ENCODE results near the gene BCL6B.

BCL6B gene

GRCh38 chr17:6994118-6994598, 28.7 kb upstream of the BCL6B start:
- Histone ChIP-seq H3K27me3 (ENCODE audit: insufficient read depth, low read depth, severe bottlenecking) (no peaks in the 10 kb centered on the region), H3K9me3 (ENCODE audit: severe bottlenecking) (no peaks in the 10 kb centered on the region), H3K4me3 (ENCODE audit: low read depth, low read length) (no peak overlapping the region), H3K36me3 (peaks cover under 1% of the 10 kb centered on the region; the same call in 1 of the 2 replicates), H3K27ac (no peak overlapping the region)
- TF ChIP-seq CTCF (IDR thresholded peaks at IDR 0.05; ENCODE audit: low read depth, low read length) = no peak
- no peak for DNase-seq

- H3K9me3 ChIP-seq (ENCODE audit: severe bottlenecking) = no peaks in the 10 kb centered on the region
- no peak for DNase-seq
- no peaks in the 10 kb centered on the region for H3K27me3 ChIP-seq (ENCODE audit: insufficient read depth, low read depth, severe bottlenecking)
- H3K4me3 ChIP-seq (ENCODE audit: low read depth, low read length) = no peak overlapping the region
- peaks cover 2% of the 10 kb centered on the region; the same call in 1 of the 2 replicates for H3K36me3 ChIP-seq
- no peak for TF ChIP-seq CTCF (IDR thresholded peaks at IDR 0.05; ENCODE audit: low read depth, low read length)
- no peak overlapping the region for H3K27ac ChIP-seq
Observed at GRCh38 chr17:6994666-6995256, 28.1 kb upstream of the BCL6B start.

GRCh38 chr17:6995500-6996255, 27.2 kb upstream of the BCL6B start, which contains the start of gene ALOX12:
Gene ALOX12, plus strand, starts transcription at chr17:6996049. Its CDS starts 69 bp downstream, at chr17:6996118.
- no peak for TF ChIP-seq CTCF (IDR thresholded peaks at IDR 0.05; ENCODE audit: low read depth, low read length)
- no peak for DNase-seq
- Histone ChIP-seq H3K27ac (no peak within 1 kb of the TSS), H3K27me3 (ENCODE audit: insufficient read depth, low read depth, severe bottlenecking) (no peaks in the 10 kb centered on the region), H3K9me3 (ENCODE audit: severe bottlenecking) (no peaks in the 10 kb centered on the region), H3K36me3 (peaks cover 2% of the 10 kb centered on the region; the same call in 1 of the 2 replicates), H3K4me3 (ENCODE audit: low read depth, low read length) (no peak within 1 kb of the TSS)

GRCh38 chr17:6996256-6997011, 26.4 kb upstream of the BCL6B start:
- Histone ChIP-seq H3K27ac (no peak overlapping the region), H3K36me3 (peaks cover 5% of the 10 kb centered on the region), H3K4me3 (ENCODE audit: low read depth, low read length) (no peak overlapping the region), H3K9me3 (ENCODE audit: severe bottlenecking) (no peaks in the 10 kb centered on the region), H3K27me3 (ENCODE audit: insufficient read depth, low read depth, severe bottlenecking) (no peaks in the 10 kb centered on the region)
- no peak for DNase-seq
- no peak for TF ChIP-seq CTCF (IDR thresholded peaks at IDR 0.05; ENCODE audit: low read depth, low read length)

GRCh38 chr17:6997171-6997570, 25.7 kb upstream of the BCL6B start:
- no peak overlapping the region for H3K27ac ChIP-seq
- no peak for TF ChIP-seq CTCF (IDR thresholded peaks at IDR 0.05; ENCODE audit: low read depth, low read length)

More at GRCh38 chr17:6997171-6997570, 25.7 kb upstream of the BCL6B start:
- DNase-seq = no peak
- Histone ChIP-seq H3K4me3 (ENCODE audit: low read depth, low read length) (no peak overlapping the region), H3K27me3 (ENCODE audit: insufficient read depth, low read depth, severe bottlenecking) (no peaks in the 10 kb centered on the region), H3K36me3 (peaks cover 12% of the 10 kb centered on the region), H3K9me3 (ENCODE audit: severe bottlenecking) (no peaks in the 10 kb centered on the region)

All from WERI-Rb-1 (cell line).